K562 (cell line): Measurements from ENCODE around the gene RBM34. TPM values are rescaled to one million over a fixed set of nuclear protein-coding genes. Genes with fewer than 3 reads are reported as not detected.
"Not testable (repeated sequence)": the region's sequence is repeated elsewhere in the genome, so short reads cannot be mapped to it uniquely, and the experiment has no call there.

Experiments used
- ATAC-seq: fragments of 200-7000 bp; cut with Tn5 transposase; 3 replicates; pipeline ENCODE4 v1.9.1; 2020; ENCODE audit warnings: moderate library complexity
- BruUV-seq: library from RNA; stranded (reverse); fragments of 400-500 nt; replicated peaks from 2 replicates; lab custom pipeline; 2021; lab: Mats Ljungman, UMichigan
- CTCF ChIA-PET: fragments of 300-600 bp; formaldehyde crosslinking; extraction: SDS; loops from one replicate; lab custom pipeline; 2021; ENCODE audit warnings: low intra/inter-chr PET ratio; lab: Yijun Ruan, JAX
- POLR2A ChIA-PET: fragments of 300-600, 350-650 bp; sonication (Branson Sonifier 250); formaldehyde crosslinking; extraction: SDS; loops from one replicate; lab custom pipeline; 2021; ENCODE audit warnings: antibody characterized with exemption, inconsistent platforms; lab: Yijun Ruan, JAX
- DNase-seq, 4 experiments: peaks; one replicate each; pipeline versions ENCODE4 v3.0.0 to v3.0.0-alpha.2; 2011 to 2018; ENCODE audit warnings: low spot score in 3 of 4, mixed read lengths in 3 of 4; ENCODE audit errors: extremely low read depth in 1 of 4
- FAIRE-seq: peaks from 2 replicates; lab custom pipeline; 2011; peaks lifted over from hg19 to GRCh38; lab: Jason Lieb, UNC
- H2AFZ ChIP-seq: 2 replicates; pipeline ENCODE4 v1.6.0; 2011; ENCODE audit warnings: low read depth, low read length, control low read depth, inconsistent platforms
- H3K27ac ChIP-seq: fragments of 200-600 bp; 3 replicates; pipeline ENCODE4 v1.8.0; 2011; ENCODE audit warnings: low read depth, mild to moderate bottlenecking, control low read depth, inconsistent platforms, low read length, moderate library complexity, mixed read lengths; ENCODE audit errors: extremely low read depth
- H3K27me3 ChIP-seq, 2 experiments: fragments of 300-600 bp in 1 of 2; 2 replicates in 1 of 2; 3 replicates in 1 of 2; pipeline versions ENCODE4 v1.6.0 to v1.8.0; 2011; ENCODE audit warnings: inconsistent platforms in 2 of 2, low read length in 2 of 2, mild to moderate bottlenecking in 1 of 2, mixed read lengths in 1 of 2, moderate library complexity in 1 of 2; ENCODE audit not compliant: control insufficient read depth in 2 of 2, insufficient read depth in 2 of 2
- H3K36me3 ChIP-seq: fragments of 300-600 bp; 3 replicates; pipeline ENCODE4 v1.8.0; 2011; ENCODE audit warnings: mild to moderate bottlenecking, low read length, inconsistent platforms; ENCODE audit not compliant: control insufficient read depth, insufficient read depth
- H3K4me1 ChIP-seq, 2 experiments: fragments of 200-600 bp in 1 of 2; replicated peaks in 1 of 2; 2 replicates in 1 of 2; 3 replicates in 1 of 2; pipeline versions ENCODE4 v1.5.1 to v1.8.0; 2011; ENCODE audit warnings: inconsistent platforms in 2 of 2, low read length in 2 of 2, mild to moderate bottlenecking in 1 of 2, mixed read lengths in 1 of 2, moderate library complexity in 1 of 2; ENCODE audit not compliant: control insufficient read depth in 2 of 2, insufficient read depth in 2 of 2
- H3K4me2 ChIP-seq: 2 replicates; pipeline ENCODE4 v1.6.1; 2011; ENCODE audit warnings: low read length, control low read depth, inconsistent platforms, mixed read lengths; ENCODE audit not compliant: insufficient read depth
- H3K4me3 ChIP-seq: fragments of 200-600 bp; sonication (generic), shearing (Covaris generic); 2 replicates; pipeline ENCODE4 v1.5.1; 2016; ENCODE audit warnings: control low read depth, inconsistent platforms
- H3K79me2 ChIP-seq: fragments of 200-600 bp; 3 replicates; pipeline ENCODE4 v1.8.0; 2011; ENCODE audit warnings: low read length, inconsistent platforms; ENCODE audit not compliant: control insufficient read depth, insufficient read depth
- H3K9ac ChIP-seq, 2 experiments: 2 replicates each; pipeline versions ENCODE4 v1.6.0 to v1.6.1; 2011; ENCODE audit warnings: low read depth in 2 of 2, low read length in 2 of 2, control low read depth in 1 of 2, inconsistent platforms in 1 of 2, mild to moderate bottlenecking in 1 of 2, mixed read lengths in 1 of 2; ENCODE audit not compliant: insufficient read depth in 1 of 2
- H3K9me1 ChIP-seq: one replicate; pipeline ENCODE4 v1.6.0; 2011; ENCODE audit warnings: inconsistent platforms, mild to moderate bottlenecking, low read length, moderate library complexity; ENCODE audit not compliant: control insufficient read depth, insufficient read depth
- H3K9me3 ChIP-seq: replicated peaks from 2 replicates; pipeline ENCODE4 v1.5.1; 2011; ENCODE audit warnings: low read depth, low read length, inconsistent platforms; ENCODE audit not compliant: control insufficient read depth, insufficient read depth
- H4K20me1 ChIP-seq: replicated peaks from 2 replicates; pipeline ENCODE4 v1.6.1; 2011; ENCODE audit warnings: low read length, inconsistent platforms, mixed read lengths; ENCODE audit not compliant: control insufficient read depth, insufficient read depth
- CEBPB ChIP-seq: fragments of 450-650 bp; IDR thresholded peaks from 2 replicates; pipeline ENCODE4 v1.6.1; 2016; ENCODE audit warnings: missing genetic modification characterization, missing compliant biosample characterization
- NFE2 ChIP-seq: IDR thresholded peaks from 2 replicates; pipeline ENCODE4 v1.6.1; 2014; ENCODE audit warnings: antibody characterized with exemption, low read depth
- ZBTB33 ChIP-seq: sonication (generic); formaldehyde crosslinking; IDR thresholded peaks from 2 replicates; pipeline ENCODE4 v1.8.1; 2023; ENCODE audit warnings: mild to moderate bottlenecking, missing genetic modification reagents
- ZC3H8 ChIP-seq: fragments of 450-650 bp; IDR thresholded peaks from 2 replicates; pipeline ENCODE4 v1.6.1; 2017
- WGBS: fragments of 100-300 bp; shearing (Covaris generic); methylation state at CpG from one replicate; pipeline ENCODE4 v1.1.6; 2016; ENCODE audit warnings: low coverage, mixed read lengths; ENCODE audit not compliant: insufficient coverage; ENCODE audit errors: missing lambda C conversion rate; 5-methylcytosine and 5-hydroxymethylcytosine counted together
- in situ Hi-C: fragments of 300-500 bp; cut with MboI; formaldehyde crosslinking; loops from 4 replicates; pipeline ENCODE4 v1.15.0; 2018; ENCODE audit warnings: inconsistent platforms, mixed read lengths
- intact Hi-C: fragments of 100-400 bp; cut with micrococcal nuclease; formaldehyde crosslinking; loops from 2 replicates; pipeline ENCODE4 v1.14.2; 2022
- polyA plus RNA-seq, 8 experiments: library from polyadenylated mRNA; depleted of rRNA in 4 of 8; stranded (reverse) in 5 of 8; unstranded in 3 of 8; fragments of >200 nt; fragmentation: Nextera tagmentation in 2 of 8; fragmentation: Illumina TruSeq in 1 of 8; extraction: Ambion mirVana in 2 of 8; extraction: Trizol in 1 of 8; gene quantifications; 2 replicates each; pipeline versions ENCODE4 v1.2.1 to v1.2.3, GENCODE V29; 2011 to 2014; ENCODE audit warnings: inconsistent platforms in 1 of 8, missing spikeins in 1 of 8
- total RNA-seq, 7 experiments: library from RNA; depleted of rRNA in 6 of 7; stranded (reverse); fragments of >200 nt in 6 of 7; fragmentation: Illumina TruSeq in 2 of 7; extraction: Trizol in 2 of 7; gene quantifications; 2 replicates each; pipeline versions ENCODE4 v1.2.1 to v1.2.3, GENCODE V29; 2011 to 2021; ENCODE audit warnings: low replicate concordance in 1 of 7

RBM34 gene
- total and polyA plus RNA-seq, 9 of the 15 experiments (the other 6 are each of a cell fraction or from before 2014, with no cell fraction given) = 64.0 to 178 (median 124) TPM

GRCh38 chr1:235098547-235098946 is 62.5 kb downstream of the RBM34 start (continued):
- TF ChIP-seq ZC3H8 (no peak), NFE2 (no peak)
- TF ChIP-seq, all 486 proteins: peak for 0

- H3K9ac ChIP-seq, ATAC-seq, H3K27ac ChIP-seq, FAIRE-seq, H3K27me3 ChIP-seq, H3K4me3 ChIP-seq, BruUV-seq, DNase-seq, H3K4me2 ChIP-seq, H3K36me3 ChIP-seq, H3K9me3 ChIP-seq, CTCF ChIA-PET, intact Hi-C loops, H3K9me1 ChIP-seq, H4K20me1 ChIP-seq, H3K79me2 ChIP-seq, H2AFZ ChIP-seq: not testable (repeated sequence)
- H3K4me1 ChIP-seq = peaks cover 4 to 12% of the 10 kb centered on the region in 2 experiments; a peak in 4 of 5 replicates
- 62% methylated on average over 14 of the region's 14 CpGs for WGBS
- in situ Hi-C loops = loop anchor here (10.0 kb wide), 4 partner anchors 317 to 973 kb away; no protein-coding TSS in a partner anchor
- POLR2A ChIA-PET = interaction anchor here (1.0 kb wide), 1 partner anchor 16 kb away, joined by 5 read pairs; no protein-coding TSS in a partner anchor
- TF ChIP-seq ZBTB33 (peak; percentile 19; the same call in 1 of the 2 replicates), CEBPB (tag) (0 out of 2 replicates have a peak, but pooled peaks have one; percentile 31)
Measured at GRCh38 chr1:235097501-235097900, 63.5 kb downstream of the RBM34 start.
